Smooth muscle cell (in vitro differentiated cells): ENCODE data around the gene SLC39A9. TPM values are rescaled to one million over a fixed set of nuclear protein-coding genes. Genes with fewer than 3 reads are reported as not detected.

ENCODE experiments used
- DNase-seq: peaks from one replicate; lab custom pipeline; 2025; ENCODE audit not compliant: unreplicated experiment; lab: John Stamatoyannopoulos, UW
- H2AFZ ChIP-seq: fragments of 200-600 bp; sonication (generic); 2 replicates; pipeline ENCODE4 v1.6.0; 2016; ENCODE audit warnings: antibody characterized with exemption, low read depth, mild to moderate bottlenecking
- H3F3A ChIP-seq: fragments of 200-600 bp; sonication (generic); 2 replicates; pipeline ENCODE4 v1.6.0; 2017; ENCODE audit warnings: antibody characterized with exemption, low read depth
- H3K27ac ChIP-seq: fragments of 200-600 bp; sonication (generic); 2 replicates; pipeline ENCODE4 v1.5.1; 2016; ENCODE audit warnings: low read depth, mild to moderate bottlenecking
- H3K27me3 ChIP-seq: fragments of 200-600 bp; sonication (generic); 2 replicates; pipeline ENCODE4 v1.6.1; 2016; ENCODE audit warnings: low read depth, mild to moderate bottlenecking
- H3K36me3 ChIP-seq: fragments of 200-600 bp; sonication (generic); 2 replicates; pipeline ENCODE4 v1.5.1; 2016; ENCODE audit warnings: low read depth
- H3K4me1 ChIP-seq: fragments of 200-600 bp; sonication (generic); 2 replicates; pipeline ENCODE4 v1.5.1; 2016; ENCODE audit warnings: low read depth
- H3K4me2 ChIP-seq: fragments of 200-600 bp; sonication (generic); 2 replicates; pipeline ENCODE4 v1.6.0; 2016; ENCODE audit warnings: mild to moderate bottlenecking
- H3K4me3 ChIP-seq: fragments of 200-600 bp; sonication (generic); 2 replicates; pipeline ENCODE4 v1.5.1; 2016; ENCODE audit warnings: mild to moderate bottlenecking
- H3K79me2 ChIP-seq: fragments of 200-600 bp; sonication (generic); 2 replicates; pipeline ENCODE4 v1.6.0; 2016; ENCODE audit warnings: low read depth, mild to moderate bottlenecking
- H3K9ac ChIP-seq: fragments of 200-600 bp; sonication (generic); 2 replicates; pipeline ENCODE4 v1.6.0; 2016; ENCODE audit warnings: low read depth
- H3K9me3 ChIP-seq: fragments of 200-600 bp; sonication (generic); replicated peaks from 2 replicates; pipeline ENCODE4 v1.5.1; 2016; ENCODE audit warnings: low read depth
- H4K20me1 ChIP-seq: fragments of 200-600 bp; sonication (generic); 2 replicates; pipeline ENCODE4 v1.6.0; 2016; ENCODE audit warnings: low read depth
- CTCF ChIP-seq: fragments of 200-600 bp; sonication (generic); IDR thresholded peaks from 2 replicates; pipeline ENCODE4 v1.5.1; 2017; ENCODE audit warnings: borderline replicate concordance, mild to moderate bottlenecking, antibody characterized with exemption; ENCODE audit not compliant: insufficient read depth, poor library complexity, severe bottlenecking
- WGBS: methylation state at CpG from one replicate; pipeline ENCODE4 v1.1.7; 2016; ENCODE audit warnings: low lambda C conversion rate; 5-methylcytosine and 5-hydroxymethylcytosine counted together
- polyA plus RNA-seq: library from polyadenylated mRNA; unstranded; fragments of >200 nt; fragmentation: Nextera tagmentation; extraction: Ambion mirVana; gene quantifications from 2 replicates; pipeline ENCODE4 v1.2.1, GENCODE V29; 2016
- total RNA-seq: library from RNA; depleted of rRNA; stranded (reverse); fragments of >200 nt; gene quantifications from 2 replicates; pipeline ENCODE4 v1.2.3, GENCODE V29; 2014

The SLC39A9 gene
- total and polyA plus RNA-seq, 2 experiments from 2014 or later: 42.8 to 106 TPM

- no peak overlapping the region for H3K27ac ChIP-seq
- 5% methylated on average over 53 of the region's 54 CpGs for WGBS
- DNase-seq: no peak
- no peak overlapping the region for H2AFZ ChIP-seq
- peaks cover 98% of the 10 kb centered on the region for H3K27me3 ChIP-seq
- no peaks in the 10 kb centered on the region for H3K9me3 ChIP-seq
- no peak for TF ChIP-seq CTCF
- H3K36me3 ChIP-seq: no peaks in the 10 kb centered on the region
- H3K4me2 ChIP-seq: peak overlapping the region; percentile 81
- peak overlapping the region; percentile 32 for H3K4me3 ChIP-seq
- no peaks in the 10 kb centered on the region for H3F3A ChIP-seq
- no peak overlapping the region for H3K9ac ChIP-seq
- H4K20me1 ChIP-seq: no peaks in the 10 kb centered on the region
- H3K79me2 ChIP-seq: no peaks in the 10 kb centered on the region
- peaks cover 5% of the 10 kb centered on the region for H3K4me1 ChIP-seq
These were observed 85.4 kb downstream of the SLC39A9 start for GRCh38 chr14:69483765-69484443.

- 7% methylated on average over 32 of the region's 86 CpGs for WGBS
- Histone ChIP-seq H3K4me3 (peak within 1 kb of the TSS; percentile 32), H3K27ac (no peak within 1 kb of the TSS), H3K36me3 (no peaks in the 10 kb centered on the region), H3K79me2 (no peaks in the 10 kb centered on the region), H2AFZ (no peak within 1 kb of the TSS), H3F3A (no peaks in the 10 kb centered on the region), H4K20me1 (no peaks in the 10 kb centered on the region), H3K9ac (no peak within 1 kb of the TSS), H3K4me2 (peak within 1 kb of the TSS; percentile 81), H3K4me1 (peaks cover 5% of the 10 kb centered on the region), H3K9me3 (no peaks in the 10 kb centered on the region), H3K27me3 (peaks cover 95% of the 10 kb centered on the region)
- no peak for DNase-seq
- no peak for TF ChIP-seq CTCF
These were observed 86.2 kb downstream of the SLC39A9 start, which contains the start of gene PLEKHD1 for GRCh38 chr14:69484444-69485314. Gene PLEKHD1, plus strand, starts transcription at chr14:69484728. Its CDS starts 238 bp downstream, at chr14:69484966.

GRCh38 chr14:69485315-69485660 lies 86.8 kb downstream of the SLC39A9 start:
- Histone ChIP-seq H3K4me1 (peaks cover 5% of the 10 kb centered on the region), H3K27me3 (peaks cover 92% of the 10 kb centered on the region), H3K4me3 (no peak overlapping the region), H3K27ac (no peak overlapping the region), H4K20me1 (no peaks in the 10 kb centered on the region), H2AFZ (no peak overlapping the region), H3K9ac (no peak overlapping the region), H3F3A (no peaks in the 10 kb centered on the region), H3K79me2 (no peaks in the 10 kb centered on the region), H3K4me2 (no peak overlapping the region), H3K36me3 (no peaks in the 10 kb centered on the region), H3K9me3 (no peaks in the 10 kb centered on the region)
- WGBS: 68% methylated on average over 10 of the region's 11 CpGs
- TF ChIP-seq CTCF: no peak
- no peak for DNase-seq
